Esophagus squamous epithelium (tissue), 4 donors: ENCODE results near the gene PCNT.

Source experiments
- CTCF ChIP-seq, 6 experiments: fragments of 450-650 bp in 4 of 6; fragments of 200-600 bp in 2 of 6; sonication (generic) in 2 of 6; IDR thresholded peaks; one replicate each; pipeline ENCODE4 v1.5.1; 2016 to 2019; ENCODE audit warnings: antibody characterized with exemption in 6 of 6, mild to moderate bottlenecking in 4 of 6, moderate library complexity in 4 of 6
- POLR2A ChIP-seq, 4 donors: fragments of 450-650 bp; IDR thresholded peaks; one replicate each; pipeline ENCODE4 v1.6.1; 2017; ENCODE audit warnings: antibody characterized with exemption in 4 of 4, mild to moderate bottlenecking in 4 of 4, moderate library complexity in 3 of 4

- no peak for TF ChIP-seq CTCF (IDR thresholded peaks at IDR 0.05)
- TF ChIP-seq POLR2A (IDR thresholded peaks at IDR 0.05) = no peak
Measured at GRCh38 chr21:46388206-46388880, 64.4 kb downstream of the PCNT start.
